GM23248 (cell line): ENCODE data around the gene ZNF613. TPM values are rescaled to one million over a fixed set of nuclear protein-coding genes. Genes with fewer than 3 reads are reported as not detected.
"Not testable (repeated sequence)": the region's sequence is repeated elsewhere in the genome, so short reads cannot be mapped to it uniquely, and the experiment has no call there.

ENCODE experiments used
- DNase-seq: peaks from one replicate; pipeline ENCODE4 v3.0.0-alpha.2; 2015
- H2AFZ ChIP-seq: fragments of 200-600 bp; sonication (generic); 2 replicates; pipeline ENCODE4 v1.6.1; 2016; ENCODE audit warnings: antibody characterized with exemption
- H3F3A ChIP-seq: fragments of 200-600 bp; sonication (generic); 2 replicates; pipeline ENCODE4 v1.6.1; 2016; ENCODE audit warnings: mild to moderate bottlenecking, antibody characterized with exemption, mixed run types; ENCODE audit not compliant: insufficient read depth
- H3K27ac ChIP-seq: fragments of 200-600 bp; sonication (generic); 2 replicates; pipeline ENCODE4 v1.5.1; 2016; ENCODE audit warnings: mild to moderate bottlenecking
- H3K27me3 ChIP-seq: fragments of 200-600 bp; sonication (generic); replicated peaks from 2 replicates; pipeline ENCODE4 v1.6.1; 2016; ENCODE audit warnings: mild to moderate bottlenecking; ENCODE audit not compliant: insufficient read depth
- H3K36me3 ChIP-seq: fragments of 200-600 bp; sonication (generic); 2 replicates; pipeline ENCODE4 v1.6.1; 2016; ENCODE audit warnings: low read depth, mild to moderate bottlenecking
- H3K4me1 ChIP-seq: fragments of 200-600 bp; sonication (generic); 2 replicates; pipeline ENCODE4 v1.6.1; 2016; ENCODE audit warnings: mild to moderate bottlenecking; ENCODE audit not compliant: insufficient read depth
- H3K4me2 ChIP-seq: fragments of 200-600 bp; sonication (generic); one replicate; pipeline ENCODE4 v1.6.1; 2016; ENCODE audit warnings: mild to moderate bottlenecking; ENCODE audit not compliant: unreplicated experiment
- H3K4me3 ChIP-seq: fragments of 200-600 bp; sonication (generic); 2 replicates; pipeline ENCODE4 v1.5.1; 2016; ENCODE audit warnings: mild to moderate bottlenecking
- H3K79me2 ChIP-seq: fragments of 200-600 bp; sonication (generic); 2 replicates; pipeline ENCODE4 v1.6.1; 2016; ENCODE audit warnings: mild to moderate bottlenecking; ENCODE audit not compliant: insufficient read depth
- H3K9ac ChIP-seq: fragments of 200-600 bp; sonication (generic); 2 replicates; pipeline ENCODE4 v1.6.1; 2016; ENCODE audit warnings: mild to moderate bottlenecking
- H3K9me2 ChIP-seq: fragments of 200-600 bp; sonication (generic); 2 replicates; pipeline ENCODE4 v1.6.1; 2016; ENCODE audit warnings: mixed run types, mild to moderate bottlenecking, moderate library complexity; ENCODE audit not compliant: insufficient read depth
- H3K9me3 ChIP-seq: fragments of 200-600 bp; sonication (generic); one replicate; pipeline ENCODE4 v1.6.1; 2017; ENCODE audit warnings: low read depth
- H4K20me1 ChIP-seq: fragments of 200-600 bp; sonication (generic); 2 replicates; pipeline ENCODE4 v1.6.0; 2016; ENCODE audit not compliant: insufficient read depth
- EZH2 ChIP-seq: fragments of 200-600 bp; sonication (generic); IDR thresholded peaks from 2 replicates; pipeline ENCODE4 v1.6.1; 2018; ENCODE audit warnings: antibody characterized with exemption, mild to moderate bottlenecking; ENCODE audit not compliant: insufficient read depth, poor library complexity, severe bottlenecking
- EZH2phosphoT487 ChIP-seq: fragments of 200-600 bp; sonication (generic); IDR thresholded peaks from 2 replicates; pipeline ENCODE4 v1.6.1; 2018; ENCODE audit warnings: antibody characterized with exemption, moderate library complexity, mild to moderate bottlenecking, low read depth; ENCODE audit not compliant: insufficient read depth
- WGBS, 2 experiments: methylation state at CpG; one replicate each; pipeline ENCODE4 v1.1.6; 2015 to 2017; ENCODE audit warnings: low lambda C conversion rate in 2 of 2, low coverage in 1 of 2; ENCODE audit errors: missing lambda C conversion rate in 2 of 2; 5-methylcytosine and 5-hydroxymethylcytosine counted together
- in situ Hi-C: fragments of 300-500 bp; cut with MboI; formaldehyde crosslinking; loops from 2 replicates; pipeline ENCODE4 v1.15.0; 2020
- polyA plus RNA-seq: library from polyadenylated mRNA; unstranded; fragments of >200 nt; fragmentation: Nextera tagmentation; extraction: Ambion mirVana; gene quantifications from 2 replicates; pipeline ENCODE4 v1.2.1, GENCODE V29; 2016
- total RNA-seq: library from RNA; depleted of rRNA; stranded (reverse); fragments of >200 nt; shearing (Covaris generic); gene quantifications from 2 replicates; pipeline ENCODE4 v1.2.3, GENCODE V29; 2014

ZNF613 gene
- total and polyA plus RNA-seq, 2 experiments from 2014 or later = 3.6 to 7.1 TPM

DNA sequence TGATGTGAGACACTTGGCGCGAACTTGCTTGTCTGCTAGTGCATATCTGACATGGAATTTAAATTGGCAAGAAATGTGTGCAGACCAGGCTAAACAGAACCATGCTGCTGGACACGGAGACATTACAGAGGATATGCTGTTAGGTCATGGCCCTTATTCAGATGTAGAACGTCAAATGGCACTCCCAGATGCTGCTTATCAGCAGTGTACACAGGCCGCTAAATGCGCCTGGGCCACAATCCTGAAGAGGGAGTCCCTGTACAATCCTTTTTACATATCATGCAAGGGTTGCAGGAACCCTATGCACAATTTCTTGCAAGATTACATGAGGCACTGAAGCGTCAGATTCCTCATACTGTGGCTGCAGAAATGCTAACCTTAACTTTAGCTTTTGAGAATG, 50.1 kb downstream of the ZNF613 start:
- Histone ChIP-seq H3K79me2 (peaks cover 95% of the 10 kb centered on the region), H4K20me1 (no peaks in the 10 kb centered on the region), H3K4me1 (no peaks in the 10 kb centered on the region), H3K4me2 (no peak overlapping the region), H3K4me3 (no peak overlapping the region), H2AFZ (no peak overlapping the region), H3K27me3 (no peaks in the 10 kb centered on the region), H3K9ac (no peak overlapping the region), H3F3A (no peaks in the 10 kb centered on the region), H3K9me2 (no peaks in the 10 kb centered on the region), H3K9me3 (no peaks in the 10 kb centered on the region), H3K27ac (no peak overlapping the region), H3K36me3 (peaks cover 38% of the 10 kb centered on the region)
- DNase-seq = no peak
- WGBS, 2 experiments = 87 to 91% methylated on average over 7 of the region's 7 CpGs
- TF ChIP-seq EZH2 = no peak
- no peak for TF ChIP-seq EZH2phosphoT487
- in situ Hi-C loops = no loop called here

DNA sequence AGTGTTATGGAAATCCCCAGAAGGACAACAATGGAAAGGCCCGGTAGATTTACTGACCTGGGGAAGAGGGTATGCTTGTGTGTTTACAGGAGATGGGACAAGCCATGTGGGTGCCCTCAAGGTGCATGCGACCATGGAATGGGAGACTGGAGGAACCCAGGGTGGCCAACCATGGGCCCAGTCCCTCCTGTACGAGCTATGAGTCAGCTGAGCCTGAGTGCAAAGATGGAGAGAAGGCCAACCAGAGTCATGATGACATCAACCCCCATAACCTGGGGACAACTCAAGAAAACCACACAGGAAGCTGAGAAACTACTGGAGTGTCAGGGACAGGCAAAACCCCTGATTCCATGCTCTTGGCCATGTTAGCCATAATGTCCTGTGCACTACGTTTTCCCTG, 51.6 kb downstream of the ZNF613 start:
- in situ Hi-C loops = no loop called here
- H3K79me2 ChIP-seq = peaks cover 98% of the 10 kb centered on the region

DNA sequence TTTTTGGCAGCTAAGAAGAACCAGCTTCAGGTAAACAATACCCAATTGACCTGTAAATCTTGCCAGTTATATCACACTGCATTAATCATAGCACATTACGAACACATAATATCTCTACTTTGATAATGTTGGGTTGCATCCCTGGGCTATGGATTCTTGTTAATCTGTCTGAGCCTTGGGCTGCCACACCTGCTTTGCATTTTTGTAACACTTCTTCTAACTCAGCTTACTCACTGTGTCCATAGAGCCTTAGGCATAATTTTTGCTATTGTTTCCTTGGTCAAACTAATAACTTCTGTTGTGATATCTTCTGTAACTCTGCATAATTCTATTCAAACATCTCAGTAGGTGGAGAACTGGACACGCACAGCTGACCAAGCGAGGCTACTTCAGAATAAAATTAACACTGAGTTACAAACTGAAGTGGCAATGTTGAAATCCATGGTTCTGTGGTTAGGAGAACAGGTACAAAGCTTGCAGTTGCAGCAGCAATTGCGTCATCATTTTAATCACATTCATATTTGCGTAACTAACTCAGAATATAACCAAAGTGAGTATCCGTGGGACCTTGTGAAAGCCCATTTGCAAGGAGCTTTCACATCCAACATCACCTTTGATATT, 53.0 kb downstream of the ZNF613 start:
- no peak for DNase-seq
- no peak overlapping the region for H3K27ac ChIP-seq
- H3K4me3 ChIP-seq = no peak overlapping the region
- TF ChIP-seq EZH2phosphoT487 (no peak), EZH2 (no peak)
- no peaks in the 10 kb centered on the region for H3F3A ChIP-seq
- H4K20me1 ChIP-seq = no peaks in the 10 kb centered on the region
- H3K9ac ChIP-seq = no peak overlapping the region
- no peaks in the 10 kb centered on the region for H3K9me2 ChIP-seq
- H3K4me2 ChIP-seq = no peak overlapping the region
- H2AFZ ChIP-seq = no peak overlapping the region
- H3K4me1 ChIP-seq = peaks cover 3% of the 10 kb centered on the region; the same call in 1 of the 2 replicates
- in situ Hi-C loops = no loop called here
- WGBS, 2 experiments = 92 to 95% methylated on average over 6 of the region's 6 CpGs
- no peaks in the 10 kb centered on the region for H3K27me3 ChIP-seq
- H3K9me3 ChIP-seq = no peaks in the 10 kb centered on the region
- peaks cover 10% of the 10 kb centered on the region; the same call in 1 of the 2 replicates for H3K36me3 ChIP-seq
- peaks cover 98% of the 10 kb centered on the region for H3K79me2 ChIP-seq

More for the DNA sequence above, 51.6 kb downstream of the ZNF613 start:
- 89 to 94% methylated on average over 4 of the region's 4 CpGs for WGBS, 2 experiments
- peaks cover 23% of the 10 kb centered on the region for H3K36me3 ChIP-seq
- H3K4me2 ChIP-seq = no peak overlapping the region
- no peak overlapping the region for H3K9ac ChIP-seq
- no peaks in the 10 kb centered on the region for H3K4me1 ChIP-seq
- H3K9me3 ChIP-seq = no peaks in the 10 kb centered on the region
- H4K20me1 ChIP-seq = no peaks in the 10 kb centered on the region
- TF ChIP-seq EZH2phosphoT487 (no peak), EZH2 (no peak)
- H3K27me3 ChIP-seq = no peaks in the 10 kb centered on the region
- H3K4me3 ChIP-seq = no peak overlapping the region
- no peaks in the 10 kb centered on the region for H3K9me2 ChIP-seq
- no peaks in the 10 kb centered on the region for H3F3A ChIP-seq
- DNase-seq = no peak
- H3K27ac ChIP-seq = no peak overlapping the region
- no peak overlapping the region for H2AFZ ChIP-seq

DNA sequence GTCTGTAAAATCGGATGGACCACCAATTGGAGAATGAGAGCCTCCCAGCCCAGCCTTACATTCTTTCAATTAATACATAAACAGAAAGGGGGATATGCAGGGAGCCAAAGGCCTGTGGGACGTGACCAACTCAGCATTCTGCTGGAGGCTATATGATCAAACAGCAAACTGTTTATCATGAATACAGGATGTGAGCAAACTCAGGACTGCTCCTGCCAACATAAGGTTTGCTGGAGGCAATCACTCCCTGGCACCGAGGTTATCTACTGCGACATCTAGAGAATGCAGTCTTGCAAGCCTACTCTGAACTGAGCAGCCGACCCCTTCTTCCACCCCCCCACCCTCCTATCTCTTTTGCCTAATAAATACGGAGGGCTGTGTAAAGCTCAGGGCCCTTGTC, 53.7 kb downstream of the ZNF613 start:
- H3K9ac ChIP-seq, H3F3A ChIP-seq, H3K4me3 ChIP-seq, H2AFZ ChIP-seq, H4K20me1 ChIP-seq, H3K4me2 ChIP-seq, H3K27me3 ChIP-seq, in situ Hi-C loops, H3K9me2 ChIP-seq, DNase-seq, H3K27ac ChIP-seq, H3K4me1 ChIP-seq, H3K9me3 ChIP-seq: not testable (repeated sequence)
- H3K79me2 ChIP-seq = peaks cover 99% of the 10 kb centered on the region
- H3K36me3 ChIP-seq = peaks cover 10% of the 10 kb centered on the region; the same call in 1 of the 2 replicates
- 95 to 97% methylated on average over 4 to 6 of the region's 6 CpGs for WGBS, 2 experiments

DNA sequence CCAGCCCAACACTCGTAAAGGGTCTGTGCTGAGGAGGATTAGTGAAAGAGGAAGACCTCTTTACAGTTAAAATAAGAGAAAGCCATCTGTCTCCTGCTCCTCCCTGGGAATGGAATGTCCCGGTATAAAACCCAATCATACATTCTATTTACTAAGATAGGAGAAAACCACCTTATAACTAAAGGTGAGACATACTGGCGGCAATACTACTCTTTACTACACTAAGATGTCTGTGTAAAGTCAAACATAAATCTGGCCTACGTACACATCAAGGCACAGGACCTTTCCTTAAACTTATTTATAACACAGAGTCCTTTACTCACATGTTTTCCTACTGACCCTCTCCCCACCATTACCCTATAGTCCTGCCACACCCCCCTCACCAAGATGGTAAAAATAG, 56.1 kb downstream of the ZNF613 start:
- Histone ChIP-seq H3K4me1 (peaks cover 9% of the 10 kb centered on the region; the same call in 1 of the 2 replicates), H3K9me2 (no peaks in the 10 kb centered on the region), H3K9ac (no peak overlapping the region), H3K27ac (no peak overlapping the region), H3F3A (no peaks in the 10 kb centered on the region), H3K4me2 (no peak overlapping the region), H3K36me3 (peaks cover 10% of the 10 kb centered on the region; the same call in 1 of the 2 replicates), H3K27me3 (no peaks in the 10 kb centered on the region), H3K4me3 (no peak overlapping the region), H4K20me1 (no peaks in the 10 kb centered on the region), H2AFZ (no peak overlapping the region), H3K79me2 (peaks cover 82% of the 10 kb centered on the region), H3K9me3 (no peaks in the 10 kb centered on the region)
- 80 to 83% methylated on average over 4 of the region's 4 CpGs for WGBS, 2 experiments
- DNase-seq = no peak
- in situ Hi-C loops = no loop called here
- TF ChIP-seq EZH2phosphoT487 (no peak), EZH2 (no peak)
